ENCODE results near the gene ATL1.
"Not testable (repeated sequence)": the region's sequence is repeated elsewhere in the genome, so short reads cannot be mapped to it uniquely, and the experiment has no call there.

ATL1 gene

GRCh38 chr14:50603565-50603964 is 43.6 kb downstream of the ATL1 start:
- DNase-seq (ENCODE audit: low read depth) = peak; percentile 47

- DNase-seq (ENCODE audit: low read depth) = peak; percentile 47
Measured at GRCh38 chr14:50605766-50606165, 45.8 kb downstream of the ATL1 start.

GRCh38 chr14:50606468-50606867 is 46.5 kb downstream of the ATL1 start:
- no peak for DNase-seq (ENCODE audit: low read depth)

- DNase-seq (ENCODE audit: low read depth) = peak; percentile 59
Measured at GRCh38 chr14:50607181-50607580, 47.2 kb downstream of the ATL1 start.

- no peak for DNase-seq (ENCODE audit: low read depth)
Measured at GRCh38 chr14:50607761-50608160, 47.8 kb downstream of the ATL1 start.

GRCh38 chr14:50608302-50608851 is 48.4 kb downstream of the ATL1 start:
- peak; percentile 9 for DNase-seq (ENCODE audit: low read depth)

- DNase-seq (ENCODE audit: low read depth) = no peak
Measured at GRCh38 chr14:50610465-50610864, 50.5 kb downstream of the ATL1 start.

- DNase-seq (ENCODE audit: low read depth) = no peak
Measured at GRCh38 chr14:50612806-50613205, 52.9 kb downstream of the ATL1 start.

- no peak for DNase-seq (ENCODE audit: low read depth)
Measured at GRCh38 chr14:50615056-50615455, 55.1 kb downstream of the ATL1 start.

- no peak for DNase-seq (ENCODE audit: low read depth)
Measured at GRCh38 chr14:50615552-50615951, 55.6 kb downstream of the ATL1 start.

- DNase-seq (ENCODE audit: low read depth) = no peak
Measured at GRCh38 chr14:50616275-50616674, 56.3 kb downstream of the ATL1 start.

GRCh38 chr14:50619569-50620141 is 59.7 kb downstream of the ATL1 start:
- DNase-seq (ENCODE audit: low read depth) = peak; percentile 51

- DNase-seq (ENCODE audit: low read depth) = peak; percentile 56
Measured at GRCh38 chr14:50620341-50620740, 60.4 kb downstream of the ATL1 start.

GRCh38 chr14:50622978-50623377 is 63.0 kb downstream of the ATL1 start:
- DNase-seq (ENCODE audit: low read depth) = no peak

- no peak for DNase-seq (ENCODE audit: low read depth)
Measured at GRCh38 chr14:50624447-50624846, 64.5 kb downstream of the ATL1 start.

- not testable (repeated sequence) for DNase-seq (ENCODE audit: low read depth)
Measured at GRCh38 chr14:50624947-50625346, 65.0 kb downstream of the ATL1 start.

- no peak for DNase-seq (ENCODE audit: low read depth)
Measured at GRCh38 chr14:50631408-50631821, 71.5 kb downstream of the ATL1 start.

GRCh38 chr14:50633954-50634353 is 74.0 kb downstream of the ATL1 start:
- no peak for DNase-seq (ENCODE audit: low read depth)

- DNase-seq (ENCODE audit: low read depth) = peak; percentile 14
Measured at GRCh38 chr14:50635141-50635540, 75.2 kb downstream of the ATL1 start.

GRCh38 chr14:50647282-50647681 is 87.3 kb downstream of the ATL1 start:
- DNase-seq (ENCODE audit: low read depth) = no peak

GRCh38 chr14:50647753-50648152 is 87.8 kb downstream of the ATL1 start:
- peak; percentile 18 for DNase-seq (ENCODE audit: low read depth)

GRCh38 chr14:50649691-50650090 is 89.7 kb downstream of the ATL1 start:
- no peak for DNase-seq (ENCODE audit: low read depth)

- peak; percentile 24 for DNase-seq (ENCODE audit: low read depth)
Measured at GRCh38 chr14:50656776-50657175, 96.8 kb downstream of the ATL1 start.

GRCh38 chr14:50657753-50658152 is 97.8 kb downstream of the ATL1 start:
- no peak for DNase-seq (ENCODE audit: low read depth)

Measured in iris pigment epithelial cell (primary cell).